DND-41 (cell line): ENCODE results near the gene CTNNA1.

Source experiments
- EZH2 ChIP-seq: IDR thresholded peaks from 3 replicates; pipeline ENCODE4 v1.6.1; 2012; ENCODE audit warnings: borderline replicate concordance, low read depth, mild to moderate bottlenecking, moderate library complexity, low read length, inconsistent platforms; ENCODE audit not compliant: severe bottlenecking
- TF ChIP-seq, protein P1 (sequence below): IDR thresholded peaks from 2 replicates; pipeline ENCODE4 v1.5.1; 2012; ENCODE audit warnings: borderline replicate concordance, low read length, moderate library complexity, mild to moderate bottlenecking; ENCODE audit not compliant: poor library complexity, severe bottlenecking; ENCODE audit errors: extremely low read depth

DNA sequence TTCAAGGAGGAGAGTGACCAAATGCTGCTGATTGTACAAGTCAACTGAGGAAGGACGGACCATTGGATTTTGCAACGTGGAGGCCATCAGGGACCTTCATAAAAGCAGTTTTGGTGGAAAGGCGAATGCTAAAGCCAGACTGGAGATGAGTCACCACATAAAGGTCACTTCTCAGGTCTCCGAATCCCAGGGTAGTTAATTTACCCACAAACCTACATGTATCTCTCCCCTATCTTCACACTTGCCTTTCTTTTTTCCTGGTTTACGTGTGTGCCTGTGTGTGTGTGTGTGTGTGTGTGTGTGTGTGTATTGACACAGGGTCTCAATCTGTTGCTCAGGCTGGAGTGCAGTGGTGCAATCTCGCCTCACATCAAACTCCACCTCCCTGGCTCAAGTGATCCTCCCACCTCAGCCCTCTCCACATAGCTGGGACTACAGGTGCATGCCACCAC lies 4.6 kb upstream of the CTNNA1 start:
- TF ChIP-seq, protein P1, sequence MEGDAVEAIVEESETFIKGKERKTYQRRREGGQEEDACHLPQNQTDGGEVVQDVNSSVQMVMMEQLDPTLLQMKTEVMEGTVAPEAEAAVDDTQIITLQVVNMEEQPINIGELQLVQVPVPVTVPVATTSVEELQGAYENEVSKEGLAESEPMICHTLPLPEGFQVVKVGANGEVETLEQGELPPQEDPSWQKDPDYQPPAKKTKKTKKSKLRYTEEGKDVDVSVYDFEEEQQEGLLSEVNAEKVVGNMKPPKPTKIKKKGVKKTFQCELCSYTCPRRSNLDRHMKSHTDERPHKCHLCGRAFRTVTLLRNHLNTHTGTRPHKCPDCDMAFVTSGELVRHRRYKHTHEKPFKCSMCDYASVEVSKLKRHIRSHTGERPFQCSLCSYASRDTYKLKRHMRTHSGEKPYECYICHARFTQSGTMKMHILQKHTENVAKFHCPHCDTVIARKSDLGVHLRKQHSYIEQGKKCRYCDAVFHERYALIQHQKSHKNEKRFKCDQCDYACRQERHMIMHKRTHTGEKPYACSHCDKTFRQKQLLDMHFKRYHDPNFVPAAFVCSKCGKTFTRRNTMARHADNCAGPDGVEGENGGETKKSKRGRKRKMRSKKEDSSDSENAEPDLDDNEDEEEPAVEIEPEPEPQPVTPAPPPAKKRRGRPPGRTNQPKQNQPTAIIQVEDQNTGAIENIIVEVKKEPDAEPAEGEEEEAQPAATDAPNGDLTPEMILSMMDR: no peak
- TF ChIP-seq EZH2: no peak
